Astrocyte (in vitro differentiated cells and primary cell): ENCODE results near the gene TOX3.

ENCODE experiments used
- CTCF ChIP-seq: IDR thresholded peaks from 2 replicates; pipeline ENCODE4 v1.5.1; 2011; ENCODE audit warnings: low read depth, mild to moderate bottlenecking, inconsistent platforms, low read length, moderate library complexity; ENCODE audit not compliant: insufficient read depth
- EZH2 ChIP-seq: IDR thresholded peaks from 2 replicates; pipeline ENCODE4 v1.6.1; 2012; ENCODE audit warnings: mild to moderate bottlenecking, low read length, inconsistent platforms; ENCODE audit not compliant: insufficient read depth

DNA sequence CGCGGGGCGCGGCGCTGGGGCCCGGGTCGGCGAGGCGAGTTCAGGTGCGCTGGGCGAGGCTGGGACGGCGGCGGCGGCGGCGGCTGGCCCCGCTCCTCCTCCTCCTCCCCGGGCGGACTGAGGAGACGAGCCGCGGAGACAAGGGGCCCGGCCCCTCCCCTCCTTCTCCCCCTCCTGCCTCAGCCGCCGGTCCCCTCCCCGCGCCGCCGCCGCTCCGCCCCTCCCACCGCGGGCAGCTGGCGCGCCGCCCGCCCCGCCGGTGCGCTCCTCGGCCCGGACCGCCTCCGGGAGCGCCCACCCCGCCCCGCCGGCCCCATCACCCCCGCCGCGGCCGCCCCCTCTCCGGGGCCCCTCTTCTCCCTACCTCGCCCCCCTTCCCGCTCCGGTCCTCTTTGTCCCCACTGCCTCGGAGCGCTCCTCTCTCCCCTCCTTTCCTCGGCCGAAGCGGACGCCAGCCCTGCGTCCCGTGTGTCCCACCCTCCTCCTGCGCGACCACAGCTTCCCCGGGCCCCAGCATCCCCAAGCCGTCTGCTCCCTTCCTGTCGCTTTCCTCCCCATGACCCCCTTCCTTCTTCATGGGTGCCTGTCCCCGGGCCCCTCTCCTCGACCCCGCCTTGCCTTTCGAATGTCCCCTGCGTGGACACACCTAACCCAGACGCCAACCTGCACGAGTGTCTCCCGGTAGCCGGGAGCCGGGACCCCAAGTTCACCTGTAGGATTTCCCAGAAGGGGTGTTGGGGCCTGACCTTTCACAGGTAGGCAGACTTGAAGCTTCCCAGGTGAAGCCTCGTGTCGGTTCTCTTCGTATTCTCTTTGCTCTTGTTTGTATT is at the start of gene TOX3:
- no peak for TF ChIP-seq EZH2
- TF ChIP-seq CTCF, result no peak
